Thyroid gland (tissue), 4 donors: ENCODE results near the gene EN2. TPM values are rescaled to one million over a fixed set of nuclear protein-coding genes. Genes with fewer than 3 reads are reported as not detected.
A peak's percentile ranks its signal among the peaks of the same experiment; 100 is the strongest.

Experiments used
- DNase-seq, 2 donors: peaks; one replicate each; pipeline ENCODE4 v3.0.0-alpha.2; 2019
- H3K27ac ChIP-seq, 3 donors: fragments of 200-600 bp; sonication (generic); 1 replicate in 2 of 3; 2 replicates in 1 of 3; pipeline ENCODE4 v1.5.1; 2016 to 2019; ENCODE audit warnings: mild to moderate bottlenecking in 1 of 3, moderate library complexity in 1 of 3
- H3K27me3 ChIP-seq: fragments of 200-600 bp; sonication (generic); one replicate; pipeline ENCODE4 v1.5.1; 2019
- H3K36me3 ChIP-seq, 2 donors: fragments of 200-600 bp; sonication (generic); one replicate each; pipeline ENCODE4 v1.5.1; 2016 to 2019
- H3K4me1 ChIP-seq, 2 donors: fragments of 200-600 bp; sonication (generic); one replicate each; pipeline ENCODE4 v1.5.1; 2017 to 2019
- H3K4me3 ChIP-seq, 3 donors: fragments of 200-600 bp; sonication (generic); replicated peaks in 1 of 3; 1 replicate in 2 of 3; 2 replicates in 1 of 3; pipeline ENCODE4 v1.5.1; 2016; ENCODE audit warnings: mild to moderate bottlenecking in 1 of 3
- H3K9me3 ChIP-seq: fragments of 200-600 bp; sonication (generic); one replicate; pipeline ENCODE4 v1.5.1; 2017
- POLR2A ChIP-seq, 2 donors: fragments of 450-650 bp; IDR thresholded peaks; one replicate each; pipeline ENCODE4 v1.6.1; 2017; ENCODE audit warnings: antibody characterized with exemption in 2 of 2, mild to moderate bottlenecking in 2 of 2, moderate library complexity in 1 of 2
- WGBS, 2 donors: methylation state at CpG; one replicate each; pipeline ENCODE4 v1.1.5; 2017; 5-methylcytosine and 5-hydroxymethylcytosine counted together
- intact Hi-C: fragments of 100-400 bp; cut with DNase I; formaldehyde crosslinking; loops from one replicate; pipeline ENCODE4 v1.15.1; 2023
- total RNA-seq, 4 donors: library from RNA; depleted of rRNA; stranded (reverse); fragments of >200 nt; gene quantifications; one replicate each; pipeline ENCODE4 v1.2.3, GENCODE V29; 2016
- TF ChIP-seq, protein P1 (sequence below), 6 experiments: fragments of 200-600 bp in 3 of 6; fragments of 450-650 bp in 3 of 6; sonication (generic) in 3 of 6; IDR thresholded peaks; one replicate each; pipeline ENCODE4 v1.5.1; 2016 to 2019; ENCODE audit warnings: antibody characterized with exemption in 6 of 6, mild to moderate bottlenecking in 2 of 6, inconsistent platforms in 1 of 6, moderate library complexity in 1 of 6

Gene EN2
- total RNA-seq, 4 donors from 2014 or later, result 0.22 to 0.29 (median 0.27) TPM; not detected in 1

DNA sequence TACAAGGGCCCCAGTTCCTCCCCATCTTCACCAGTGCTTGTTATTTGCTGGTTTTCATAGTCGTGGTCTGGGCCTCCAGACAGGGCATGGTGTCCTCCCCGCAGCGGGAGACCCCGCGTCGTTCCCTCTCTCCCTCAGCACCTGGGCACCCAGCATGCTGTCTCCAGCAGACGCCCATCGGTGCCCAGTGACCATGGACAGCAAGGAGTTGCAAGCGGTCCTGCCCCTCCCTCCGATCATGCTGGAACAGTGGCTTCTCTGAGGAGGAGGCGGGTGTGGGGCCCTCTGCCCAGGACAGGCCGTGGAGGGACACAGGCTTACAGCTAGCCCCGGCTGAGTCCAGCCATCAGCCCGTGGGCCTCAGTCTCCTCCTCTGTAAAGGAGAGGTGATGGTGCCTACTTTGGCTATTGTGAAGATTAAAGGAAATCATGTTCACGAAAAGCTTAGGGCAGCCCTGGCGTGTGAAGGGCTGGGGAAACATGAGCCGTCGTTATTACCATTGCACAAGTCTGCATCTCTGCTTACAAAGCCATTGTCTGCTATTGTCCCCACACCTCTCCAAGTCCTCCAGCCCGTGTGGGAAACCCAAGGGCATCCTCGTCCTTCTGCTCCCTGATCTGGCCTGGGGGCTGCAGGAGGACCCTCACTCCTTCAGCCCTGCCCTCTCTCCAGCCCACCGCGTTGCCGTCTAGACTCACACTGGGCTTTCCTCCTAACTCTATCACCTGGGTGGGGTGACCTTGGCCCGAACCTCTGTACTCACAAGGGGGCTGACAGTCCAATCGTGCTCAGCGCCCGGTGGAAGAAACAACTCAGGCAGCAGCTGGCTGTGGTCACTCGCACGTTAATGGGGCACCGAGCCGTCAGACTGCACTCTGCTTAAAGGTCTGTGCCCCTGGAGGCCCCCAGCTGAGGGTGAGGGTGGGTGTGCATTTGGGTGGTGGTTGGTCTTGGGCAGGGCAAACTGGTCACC is 29.9 kb downstream of the EN2 start:
- DNase-seq, result no peak
- Histone ChIP-seq H3K4me3 (no peak overlapping the region), H3K4me1 (peaks cover 0 to 13% of the 10 kb centered on the region in 2 donors), H3K27me3 (no peaks in the 10 kb centered on the region), H3K27ac (no peak overlapping the region), H3K36me3 (no peaks in the 10 kb centered on the region), H3K9me3 (no peaks in the 10 kb centered on the region)
- intact Hi-C loops, result no loop called here
- TF ChIP-seq, protein P1, sequence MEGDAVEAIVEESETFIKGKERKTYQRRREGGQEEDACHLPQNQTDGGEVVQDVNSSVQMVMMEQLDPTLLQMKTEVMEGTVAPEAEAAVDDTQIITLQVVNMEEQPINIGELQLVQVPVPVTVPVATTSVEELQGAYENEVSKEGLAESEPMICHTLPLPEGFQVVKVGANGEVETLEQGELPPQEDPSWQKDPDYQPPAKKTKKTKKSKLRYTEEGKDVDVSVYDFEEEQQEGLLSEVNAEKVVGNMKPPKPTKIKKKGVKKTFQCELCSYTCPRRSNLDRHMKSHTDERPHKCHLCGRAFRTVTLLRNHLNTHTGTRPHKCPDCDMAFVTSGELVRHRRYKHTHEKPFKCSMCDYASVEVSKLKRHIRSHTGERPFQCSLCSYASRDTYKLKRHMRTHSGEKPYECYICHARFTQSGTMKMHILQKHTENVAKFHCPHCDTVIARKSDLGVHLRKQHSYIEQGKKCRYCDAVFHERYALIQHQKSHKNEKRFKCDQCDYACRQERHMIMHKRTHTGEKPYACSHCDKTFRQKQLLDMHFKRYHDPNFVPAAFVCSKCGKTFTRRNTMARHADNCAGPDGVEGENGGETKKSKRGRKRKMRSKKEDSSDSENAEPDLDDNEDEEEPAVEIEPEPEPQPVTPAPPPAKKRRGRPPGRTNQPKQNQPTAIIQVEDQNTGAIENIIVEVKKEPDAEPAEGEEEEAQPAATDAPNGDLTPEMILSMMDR (IDR thresholded peaks at IDR 0.05), result no peak
- no peak for TF ChIP-seq POLR2A (IDR thresholded peaks at IDR 0.05)
- 85 to 86% methylated on average over 28 to 31 of the region's 31 CpGs for WGBS, 2 donors

DNA sequence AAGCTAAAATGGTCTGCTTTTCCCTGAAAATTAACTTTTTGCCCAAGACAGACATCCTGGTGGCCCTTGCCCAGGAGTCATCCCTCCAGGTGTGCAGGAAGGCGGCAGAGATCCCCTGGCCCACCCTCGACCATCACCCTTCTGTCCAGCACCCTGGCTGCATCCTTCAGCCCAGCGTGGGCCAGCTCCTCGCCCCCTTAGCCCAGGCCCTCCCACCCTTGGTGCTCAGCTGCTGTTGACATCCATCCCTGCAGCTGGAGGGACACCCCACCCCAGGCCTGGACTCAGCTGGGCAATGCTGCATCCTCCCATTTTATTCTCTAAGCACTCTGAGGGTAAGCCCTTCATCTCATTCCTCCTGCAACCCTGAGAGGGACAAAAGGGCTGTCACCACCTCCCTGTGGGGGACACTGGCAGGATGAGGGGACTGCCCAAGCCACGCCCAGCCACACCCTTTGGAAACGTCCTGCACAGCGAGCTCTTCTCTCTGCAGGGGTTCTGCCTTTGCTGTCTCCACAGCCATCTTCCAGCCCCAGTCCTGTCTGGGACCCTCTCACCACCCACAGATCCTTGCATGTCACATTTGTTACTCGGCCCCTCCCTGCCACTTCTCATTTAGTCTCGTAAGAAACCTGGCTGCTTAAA is 30.7 kb downstream of the EN2 start:
- Histone ChIP-seq H3K4me3 (no peak overlapping the region), H3K4me1 (peaks cover 0 to 13% of the 10 kb centered on the region in 2 donors), H3K36me3 (no peaks in the 10 kb centered on the region), H3K27me3 (no peaks in the 10 kb centered on the region), H3K9me3 (no peaks in the 10 kb centered on the region), H3K27ac (no peak overlapping the region)
- no peak for TF ChIP-seq POLR2A (IDR thresholded peaks at IDR 0.05)
- TF ChIP-seq, protein P1 (IDR thresholded peaks at IDR 0.05), result no peak
- WGBS, 2 donors, result 71 to 77% methylated on average over 9 of the region's 9 CpGs
- DNase-seq, result no peak
- intact Hi-C loops, result no loop called here

DNA sequence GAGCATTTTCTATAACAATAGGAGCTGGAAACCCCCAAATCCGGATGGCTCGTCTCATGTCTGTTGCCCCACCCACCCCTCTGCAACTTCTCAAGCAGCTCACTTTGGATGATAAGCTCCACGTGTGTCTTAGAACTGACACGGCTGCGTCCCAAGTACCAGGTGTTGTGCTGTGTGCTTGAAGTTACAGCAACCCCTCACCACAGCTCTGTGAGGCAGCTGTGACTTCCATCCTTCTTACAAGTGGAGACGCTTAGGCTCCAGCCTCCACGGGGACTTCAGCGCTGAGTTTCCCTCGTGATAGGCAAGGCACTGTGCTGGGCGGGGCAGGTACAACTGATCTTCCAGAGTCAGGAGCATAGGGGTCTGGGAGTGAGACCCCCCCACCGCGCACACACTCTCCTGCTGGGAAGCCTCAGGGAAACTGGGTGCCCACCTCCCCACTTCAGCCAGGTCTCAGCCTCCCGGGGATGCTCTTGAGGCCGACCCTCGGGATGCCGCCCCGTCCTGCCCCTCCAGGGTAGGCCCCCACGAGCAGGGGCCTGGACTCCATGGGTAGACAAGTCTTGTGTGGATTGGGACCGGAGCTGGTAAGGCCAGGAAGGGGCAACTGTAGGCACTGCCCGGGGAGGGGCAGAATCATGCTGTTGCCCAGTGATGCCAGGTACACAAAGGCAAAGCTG is 31.4 kb downstream of the EN2 start:
- WGBS, 2 donors, result 59 to 74% methylated on average over 11 to 12 of the region's 20 CpGs
- no peak overlapping the region for H3K27ac ChIP-seq
- H3K9me3 ChIP-seq, result no peaks in the 10 kb centered on the region
- H3K4me1 ChIP-seq, result peaks cover 0 to 13% of the 10 kb centered on the region in 2 donors
- no peaks in the 10 kb centered on the region for H3K27me3 ChIP-seq
- DNase-seq, result no peak
- intact Hi-C loops, result no loop called here
- H3K4me3 ChIP-seq, result no peak overlapping the region
- TF ChIP-seq POLR2A (IDR thresholded peaks at IDR 0.05), result no peak
- TF ChIP-seq, protein P1 (IDR thresholded peaks at IDR 0.05), result no peak
- H3K36me3 ChIP-seq, result no peaks in the 10 kb centered on the region

DNA sequence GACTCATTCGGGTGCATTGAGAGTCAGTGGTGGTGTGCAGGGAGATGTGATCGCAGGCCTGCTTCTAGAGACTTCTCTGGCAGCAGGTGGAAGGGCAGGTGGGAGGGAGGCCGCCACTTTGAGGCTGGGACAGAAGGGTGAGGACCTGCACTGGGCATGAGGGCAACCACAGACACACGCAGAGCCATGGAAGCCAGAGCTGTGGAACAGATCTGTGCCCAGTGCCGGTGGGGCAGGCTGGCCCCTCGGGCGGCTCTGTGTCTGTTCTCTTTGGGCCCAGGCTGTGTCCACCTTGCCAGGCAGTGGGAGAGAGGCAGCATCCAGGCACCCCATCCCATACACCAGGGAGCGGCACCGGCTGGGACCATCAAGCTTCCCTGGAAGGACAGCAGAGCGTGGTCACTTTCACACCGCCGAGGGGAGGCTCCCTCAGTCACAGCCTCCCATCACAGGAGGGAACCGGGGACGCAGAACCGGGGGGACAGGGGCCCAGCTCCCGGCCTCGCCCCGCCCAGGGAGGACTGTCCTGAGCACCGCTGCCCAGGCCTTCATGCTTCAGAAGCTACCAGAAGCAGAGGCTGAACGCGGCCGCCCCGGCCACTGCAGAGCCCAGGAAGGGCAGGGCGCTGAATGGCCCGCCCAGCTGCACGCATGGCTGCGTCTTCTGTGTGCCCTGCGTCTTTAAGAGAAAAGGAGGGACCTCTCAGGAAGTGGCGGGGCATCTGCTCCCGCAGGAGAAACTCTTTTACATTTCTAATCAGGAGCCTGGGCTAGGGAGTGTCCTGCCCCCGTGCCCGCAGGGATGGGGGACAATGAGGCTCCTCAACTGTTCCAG is 32.1 kb downstream of the EN2 start:
- Histone ChIP-seq H3K36me3 (no peaks in the 10 kb centered on the region), H3K9me3 (no peaks in the 10 kb centered on the region), H3K4me3 (peak overlapping the region in 1 of 3 donors; percentile 28), H3K27ac (no peak overlapping the region), H3K4me1 (peaks cover 0 to 13% of the 10 kb centered on the region in 2 donors), H3K27me3 (no peaks in the 10 kb centered on the region)
- intact Hi-C loops, result no loop called here
- DNase-seq, result peak; percentile 25 to 42
- TF ChIP-seq, protein P1 (IDR thresholded peaks at IDR 0.05), result no peak
- no peak for TF ChIP-seq POLR2A (IDR thresholded peaks at IDR 0.05)
- 36 to 79% methylated on average over 12 to 19 of the region's 32 CpGs for WGBS, 2 donors
